Mucosa of descending colon (tissue), 3 donors: Measurements from ENCODE around the gene TIGD6. TPM values are rescaled to one million over a fixed set of nuclear protein-coding genes. Genes with fewer than 3 reads are reported as not detected.
A peak's percentile ranks its signal among the peaks of the same experiment; 100 is the strongest.
"Not testable (repeated sequence)": the region's sequence is repeated elsewhere in the genome, so short reads cannot be mapped to it uniquely, and the experiment has no call there.

Experiments
- ATAC-seq: fragments of 200-7000 bp; cut with Tn5 transposase; one replicate; pipeline ENCODE4 v1.9.1; 2020; ENCODE audit warnings: mild to moderate bottlenecking, moderate library complexity
- DNase-seq, 3 donors: peaks; one replicate each; pipeline ENCODE4 v3.0.0-alpha.2; 2020
- H3K36me3 ChIP-seq: fragments of 200-600 bp; one replicate; pipeline ENCODE4 v1.8.0; 2021; ENCODE audit warnings: low read depth, mild to moderate bottlenecking
- H3K4me1 ChIP-seq: fragments of 200-600 bp; one replicate; pipeline ENCODE4 v1.8.0; 2021; ENCODE audit warnings: low read depth, mild to moderate bottlenecking
- H3K4me3 ChIP-seq: fragments of 200-600 bp; one replicate; pipeline ENCODE4 v1.8.0; 2021; ENCODE audit warnings: mild to moderate bottlenecking
- H3K9me3 ChIP-seq: fragments of 200-600 bp; one replicate; pipeline ENCODE4 v1.8.0; 2021; ENCODE audit warnings: mild to moderate bottlenecking
- intact Hi-C, 2 donors: fragments of 100-400 bp; cut with DNase I in 1 of 2; cut with micrococcal nuclease in 1 of 2; formaldehyde crosslinking; loops; one replicate each; pipeline versions ENCODE4 v1.11.0 to v1.11.1; 2022; cut with DNase I, micrococcal nuclease
- total RNA-seq, 3 donors: library from RNA; stranded (reverse); fragmentation: NEBNext Ultra II Directional in 2 of 3; extraction: Animal tissue kit (Norgen Biotek cat#: 25700) in 2 of 3; gene quantifications; one replicate each; pipeline versions ENCODE4 v1.2.1 to v1.2.4, GENCODE V29; 2021 to 2023
- TF ChIP-seq, protein P1 (sequence below): fragments of 200-600 bp; IDR thresholded peaks from one replicate; pipeline ENCODE4 v1.8.0; 2022; ENCODE audit warnings: antibody characterized with exemption, mild to moderate bottlenecking
- donor health status: DM: no; HTN: no; CAD: no; lungs with moderate emphysema.
- donor health status: DM: no; HTN: no; CAD: no.
- donor health status: DM: no; HTN: yes; CAD: no.

The TIGD6 gene
- total RNA-seq, 3 donors from 2014 or later, result 3.0 to 4.3 (median 4.2) TPM

DNA sequence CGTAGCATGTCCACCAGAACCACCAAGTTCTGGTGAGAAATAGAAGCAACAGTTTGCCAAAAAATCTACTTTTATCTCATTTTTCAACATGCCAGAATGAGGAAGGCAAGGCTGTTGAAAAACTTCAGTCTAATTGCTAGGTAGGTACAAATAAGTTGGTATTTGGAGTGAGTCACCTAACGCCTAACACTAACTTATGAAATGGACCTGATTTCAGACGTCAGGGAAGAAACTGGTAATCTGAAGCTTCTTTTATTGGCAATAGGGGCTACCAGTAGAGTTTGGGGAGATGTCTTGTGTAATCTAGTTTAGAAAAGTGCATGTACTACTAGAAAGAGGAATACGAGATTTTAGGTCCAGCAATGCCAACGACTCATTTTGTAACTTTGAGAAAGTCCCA lies 51.5 kb downstream of the TIGD6 start:
- no peak overlapping the region for H3K4me3 ChIP-seq
- DNase-seq, result no peak
- intact Hi-C loops, result no loop called here

DNA sequence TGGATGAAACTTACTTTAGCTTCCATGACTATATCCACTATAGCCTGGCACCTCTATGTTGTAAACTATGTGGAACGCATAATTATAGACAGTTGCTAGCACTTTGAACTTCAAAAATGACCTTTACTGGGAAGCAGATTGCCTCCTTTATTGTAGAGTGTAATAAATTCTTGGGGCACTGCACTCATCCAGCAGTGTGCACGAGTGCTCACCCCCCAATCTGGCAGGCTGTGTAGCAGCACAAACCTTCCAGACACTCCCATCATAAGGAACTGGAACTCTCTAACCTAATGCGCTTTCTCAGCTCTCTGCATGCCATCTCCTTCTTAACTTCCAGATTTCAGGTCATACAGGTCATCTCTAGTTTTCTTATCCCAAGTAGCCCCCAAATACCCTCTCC lies 54.3 kb downstream of the TIGD6 start:
- H3K4me1 ChIP-seq, result peaks cover 39% of the 10 kb centered on the region
- intact Hi-C loops, result no loop called here
- peak; percentile 70 to 80 (median 78) for DNase-seq

More for the DNA sequence above, 51.5 kb downstream of the TIGD6 start:
- Histone ChIP-seq H3K36me3 (no peaks in the 10 kb centered on the region), H3K4me1 (peaks cover 25% of the 10 kb centered on the region), H3K9me3 (no peaks in the 10 kb centered on the region)
- ATAC-seq, result no peak
- TF ChIP-seq, protein P1, sequence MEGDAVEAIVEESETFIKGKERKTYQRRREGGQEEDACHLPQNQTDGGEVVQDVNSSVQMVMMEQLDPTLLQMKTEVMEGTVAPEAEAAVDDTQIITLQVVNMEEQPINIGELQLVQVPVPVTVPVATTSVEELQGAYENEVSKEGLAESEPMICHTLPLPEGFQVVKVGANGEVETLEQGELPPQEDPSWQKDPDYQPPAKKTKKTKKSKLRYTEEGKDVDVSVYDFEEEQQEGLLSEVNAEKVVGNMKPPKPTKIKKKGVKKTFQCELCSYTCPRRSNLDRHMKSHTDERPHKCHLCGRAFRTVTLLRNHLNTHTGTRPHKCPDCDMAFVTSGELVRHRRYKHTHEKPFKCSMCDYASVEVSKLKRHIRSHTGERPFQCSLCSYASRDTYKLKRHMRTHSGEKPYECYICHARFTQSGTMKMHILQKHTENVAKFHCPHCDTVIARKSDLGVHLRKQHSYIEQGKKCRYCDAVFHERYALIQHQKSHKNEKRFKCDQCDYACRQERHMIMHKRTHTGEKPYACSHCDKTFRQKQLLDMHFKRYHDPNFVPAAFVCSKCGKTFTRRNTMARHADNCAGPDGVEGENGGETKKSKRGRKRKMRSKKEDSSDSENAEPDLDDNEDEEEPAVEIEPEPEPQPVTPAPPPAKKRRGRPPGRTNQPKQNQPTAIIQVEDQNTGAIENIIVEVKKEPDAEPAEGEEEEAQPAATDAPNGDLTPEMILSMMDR, result no peak

DNA sequence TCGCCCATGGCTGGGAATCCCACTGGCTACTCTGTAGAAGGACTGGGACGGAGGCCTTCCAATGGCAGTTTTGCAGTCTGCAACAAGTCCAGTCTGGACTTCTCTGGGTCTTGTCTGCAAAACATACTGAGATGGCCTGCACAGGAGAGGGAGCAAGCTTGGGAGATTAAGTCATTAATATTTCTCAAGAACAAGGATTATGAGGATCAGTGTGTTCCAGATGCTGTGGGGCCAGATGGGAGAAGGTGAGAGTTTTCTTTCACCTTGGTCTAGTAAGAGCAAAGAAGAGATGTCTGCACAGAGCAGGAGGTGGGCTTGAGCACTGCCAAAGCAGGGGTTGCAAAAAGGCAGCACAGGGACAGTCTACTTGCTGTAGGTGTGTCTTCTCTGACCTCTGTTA lies 55.8 kb downstream of the TIGD6 start, which contains the start of gene PDE6A:
TSS of gene PDE6A (minus strand) at position 128 of the 400 bp plus-strand sequence. CDS start at position 8, 120 bp downstream.
- no peak within 1 kb of the TSS for H3K4me3 ChIP-seq
- intact Hi-C loops, result no loop called here
- no peaks in the 10 kb centered on the region for H3K36me3 ChIP-seq
- no peak for DNase-seq
- peaks cover 43% of the 10 kb centered on the region for H3K4me1 ChIP-seq
- TF ChIP-seq, protein P1, result no peak
- ATAC-seq, result no peak
- no peaks in the 10 kb centered on the region for H3K9me3 ChIP-seq

More for the DNA sequence above, 54.3 kb downstream of the TIGD6 start:
- Histone ChIP-seq H3K36me3 (no peaks in the 10 kb centered on the region), H3K4me3 (no peak overlapping the region), H3K9me3 (no peaks in the 10 kb centered on the region)
- TF ChIP-seq, protein P1, result no peak
- peak; percentile 97 for ATAC-seq

DNA sequence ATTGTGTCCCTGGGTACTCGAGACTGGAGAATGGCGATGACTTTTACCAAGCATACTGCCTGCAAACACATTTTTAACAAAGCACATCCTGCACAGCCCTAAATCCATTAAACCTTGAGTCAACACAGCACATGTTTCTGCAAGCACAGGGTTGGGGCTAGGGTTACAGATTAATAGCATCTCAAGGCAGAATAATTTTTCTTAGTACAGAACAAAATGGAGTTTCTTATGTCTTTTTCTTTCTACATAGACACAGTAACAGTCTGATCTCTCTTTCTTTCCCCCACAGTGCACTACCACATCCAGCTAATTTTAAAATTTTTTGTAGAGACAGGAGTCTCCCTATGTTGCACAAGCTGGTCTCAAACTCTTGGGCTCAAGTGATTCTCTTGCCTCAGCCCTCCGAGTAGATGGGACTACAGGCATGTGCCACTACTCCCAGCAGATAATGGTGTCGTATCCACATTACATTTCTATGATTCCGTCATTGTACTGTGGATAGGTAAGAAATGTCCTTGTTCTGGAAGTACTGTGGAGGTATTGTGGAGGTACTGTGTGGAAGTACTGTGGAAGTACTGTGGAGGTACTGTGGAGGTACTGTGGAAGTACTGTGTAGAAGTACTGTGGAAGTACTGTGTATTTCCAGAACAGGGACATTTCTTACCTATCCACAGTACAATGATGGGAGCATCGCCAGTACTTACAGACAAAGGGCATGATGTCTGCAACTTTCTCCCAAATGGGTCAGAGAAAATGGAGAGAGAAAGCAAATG lies 57.1 kb downstream of the TIGD6 start:
- H3K36me3 ChIP-seq, H3K9me3 ChIP-seq, ATAC-seq, intact Hi-C loops, H3K4me3 ChIP-seq, DNase-seq: not testable (repeated sequence)
- H3K4me1 ChIP-seq, result peaks cover 45% of the 10 kb centered on the region

Other genes with a start within 250 kb of the TIGD6 start
- 1 to 10 TPM; 1.6 to 7.3 (median 3.4) TPM for gene PDE6A, start 55.9 kb downstream of the TIGD6 start, total RNA-seq
- gene SLC26A2, start 39.9 kb downstream of the TIGD6 start, total RNA-seq, result 1,000 to 10,000 TPM in 1 of 3 donors, 100 to 1,000 TPM in 2; 562 to 1,399 (median 853) TPM
- 10 to 100 TPM; 25.7 to 37.5 (median 31.2) TPM for gene HMGXB3, start 85 bp upstream of the TIGD6 start, total RNA-seq
- gene CSF1R, start 85.9 kb upstream of the TIGD6 start, total RNA-seq, result 10 to 100 TPM in 2 of 3 donors, 1 to 10 TPM in 1; 9.0 to 39.0 (median 20.4) TPM
- gene PDGFRB, start 155.2 kb upstream of the TIGD6 start, total RNA-seq, result 10 to 100 TPM; 13.9 to 61.5 (median 27.1) TPM
- gene CDX1, start 166.1 kb upstream of the TIGD6 start, total RNA-seq, result 100 to 1,000 TPM; 140 to 306 (median 302) TPM
- gene SLC6A7, start 189.4 kb upstream of the TIGD6 start, total RNA-seq, result 10 to 100 TPM; 15.2 to 26.4 (median 18.9) TPM